K562 (cell line): ENCODE results near the gene MCM9. TPM values are rescaled to one million over a fixed set of nuclear protein-coding genes. Genes with fewer than 3 reads are reported as not detected.

Experiments used
- GABPA ChIP-seq: fragments of 200-800 bp; sonication (Bioruptor generic); conservative IDR thresholded peaks from 2 replicates; pipeline ENCODE4 v1.6.1; 2016; ENCODE audit warnings: low read depth, missing genetic modification characterization, missing compliant biosample characterization
- HBP1 ChIP-seq: fragments of 450-650 bp; formaldehyde crosslinking; IDR thresholded peaks from 2 replicates; pipeline ENCODE4 v1.4.0; 2022; ENCODE audit warnings: missing genetic modification characterization
- HDAC1 ChIP-seq, 2 experiments: fragments of 450-650 bp; IDR thresholded peaks; 2 replicates each; pipeline ENCODE4 v1.6.1; 2016 to 2017; ENCODE audit warnings: inconsistent platforms in 1 of 2, mild to moderate bottlenecking in 1 of 2, moderate library complexity in 1 of 2
- HDAC2 ChIP-seq: fragments of 450-650 bp; IDR thresholded peaks from 2 replicates; pipeline ENCODE4 v1.6.1; 2016; ENCODE audit warnings: mild to moderate bottlenecking
- LARP7 ChIP-seq: fragments of 450-650 bp; IDR thresholded peaks from 2 replicates; pipeline ENCODE4 v1.6.1; 2016
- MAZ ChIP-seq, 2 experiments: fragments of 450-650 bp in 1 of 2; sonication (generic) in 1 of 2; formaldehyde crosslinking; IDR thresholded peaks in 1 of 2; conservative IDR thresholded peaks in 1 of 2; 2 replicates each; pipeline versions ENCODE4 v1.4.0 to v1.5.0; 2020; ENCODE audit warnings: mild to moderate bottlenecking in 1 of 2, missing genetic modification reagents in 1 of 2
- MEF2D ChIP-seq: conservative IDR thresholded peaks from 2 replicates; pipeline ENCODE4 v1.6.1; 2016; ENCODE audit warnings: low read depth, missing genetic modification characterization, missing compliant biosample characterization
- PCBP2 ChIP-seq: fragments of 200-400 bp; formaldehyde crosslinking; IDR thresholded peaks from 2 replicates; pipeline ENCODE4 v1.6.1; 2018; ENCODE audit warnings: low read length, low read depth, mild to moderate bottlenecking, moderate library complexity; ENCODE audit not compliant: poor library complexity, severe bottlenecking
- PHF20 ChIP-seq: fragments of 450-650 bp; IDR thresholded peaks from 2 replicates; pipeline ENCODE4 v1.6.1; 2018; ENCODE audit not compliant: partially characterized antibody
- RNF2 ChIP-seq: sonication (generic); IDR thresholded peaks from 2 replicates; pipeline ENCODE4 v1.6.1; 2016
- RUNX1 ChIP-seq: sonication (generic); IDR thresholded peaks from 2 replicates; pipeline ENCODE4 v1.6.1; 2016; ENCODE audit warnings: antibody characterized with exemption, low read depth
- SIN3A ChIP-seq, 2 experiments: fragments of 150-350 bp in 1 of 2; IDR thresholded peaks; 2 replicates each; pipeline ENCODE4 v1.6.1; 2011 to 2016; ENCODE audit warnings: borderline replicate concordance in 2 of 2, low read depth in 2 of 2, low read length in 2 of 2, mild to moderate bottlenecking in 2 of 2, moderate library complexity in 2 of 2; ENCODE audit not compliant: control insufficient read depth in 1 of 2
- SOX6 ChIP-seq: fragments of 450-650 bp; IDR thresholded peaks from 2 replicates; pipeline ENCODE4 v1.6.1; 2014; ENCODE audit warnings: mild to moderate bottlenecking
- SREBF2 ChIP-seq: sonication (generic); formaldehyde crosslinking; IDR thresholded peaks from 2 replicates; pipeline ENCODE4 v1.4.0; 2020; ENCODE audit warnings: mild to moderate bottlenecking, missing genetic modification reagents
- STAG1 ChIP-seq: sonication (generic); formaldehyde crosslinking; IDR thresholded peaks from 2 replicates; pipeline ENCODE4 v1.5.0; 2020; ENCODE audit warnings: missing genetic modification reagents, borderline replicate concordance
- SUPT5H ChIP-seq: fragments of 450-650 bp; IDR thresholded peaks from 2 replicates; pipeline ENCODE4 v1.6.1; 2016
- ZBTB43 ChIP-seq: sonication (generic); formaldehyde crosslinking; IDR thresholded peaks from 2 replicates; pipeline ENCODE4 v1.8.0; 2023; ENCODE audit warnings: mild to moderate bottlenecking, missing genetic modification reagents
- ZNF444 ChIP-seq: fragments of 250-450 bp; sonication (Bioruptor Pico); IDR thresholded peaks from 2 replicates; pipeline ENCODE4 v1.4.0; 2020; ENCODE audit warnings: mild to moderate bottlenecking, moderate library complexity
- ZNF592 ChIP-seq: fragments of 450-650 bp; IDR thresholded peaks from 2 replicates; pipeline ENCODE4 v1.6.1; 2017; ENCODE audit warnings: antibody characterized with exemption, mild to moderate bottlenecking
- ZNF707 ChIP-seq: fragments of 250-450 bp; sonication (Bioruptor Pico); conservative IDR thresholded peaks from 2 replicates; pipeline ENCODE4 v1.8.0; 2022; ENCODE audit warnings: inconsistent platforms, mild to moderate bottlenecking, moderate library complexity
- polyA plus RNA-seq, 8 experiments: library from polyadenylated mRNA; depleted of rRNA in 4 of 8; stranded (reverse) in 5 of 8; unstranded in 3 of 8; fragments of >200 nt; fragmentation: Nextera tagmentation in 2 of 8; fragmentation: Illumina TruSeq in 1 of 8; extraction: Ambion mirVana in 2 of 8; extraction: Trizol in 1 of 8; gene quantifications; 2 replicates each; pipeline versions ENCODE4 v1.2.1 to v1.2.3, GENCODE V29; 2011 to 2014; ENCODE audit warnings: inconsistent platforms in 1 of 8, missing spikeins in 1 of 8
- total RNA-seq, 7 experiments: library from RNA; depleted of rRNA in 6 of 7; stranded (reverse); fragments of >200 nt in 6 of 7; fragmentation: Illumina TruSeq in 2 of 7; extraction: Trizol in 2 of 7; gene quantifications; 2 replicates each; pipeline versions ENCODE4 v1.2.1 to v1.2.3, GENCODE V29; 2011 to 2021; ENCODE audit warnings: low replicate concordance in 1 of 7

The MCM9 gene
- total and polyA plus RNA-seq, 9 of the 15 experiments (the other 6 are each of a cell fraction or from before 2014, with no cell fraction given), result 4.8 to 16.7 (median 11.6) TPM

GRCh38 chr6:118896339-118897136 is 38.4 kb downstream of the MCM9 start (continued):
- no peak for TF ChIP-seq SUPT5H
- TF ChIP-seq ZNF592, result peak; percentile 92
- no peak for TF ChIP-seq STAG1 (CRISPR knock-in tag)
- TF ChIP-seq SREBF2, result no peak
- 0 out of 4 replicates have a peak, but pooled peaks of 1 of the 2 experiments have one; percentile 19 for TF ChIP-seq MAZ (CRISPR knock-in tag; conservative IDR thresholded peaks at IDR 0.05 in 1 of 2, IDR thresholded peaks at IDR 0.05 in 1 of 2)
- no peak for TF ChIP-seq ZNF444
- no peak for TF ChIP-seq MEF2D (tag)
- TF ChIP-seq RNF2, result no peak
- TF ChIP-seq RUNX1, result no peak
- no peak for TF ChIP-seq HDAC1 (IDR thresholded peaks at IDR 0.05)
- no peak for TF ChIP-seq LARP7
- no peak for TF ChIP-seq SOX6
- 0 out of 2 replicates have a peak, but pooled peaks have one; percentile 15 for TF ChIP-seq GABPA (tag)
- TF ChIP-seq HDAC2, result 0 out of 2 replicates have a peak, but pooled peaks have one; percentile 26
- TF ChIP-seq ZBTB43 (CRISPR knock-in tag), result no peak
- no peak for TF ChIP-seq PHF20
- no peak for TF ChIP-seq HBP1 (CRISPR knock-in tag)
- TF ChIP-seq ZNF707 (CRISPR knock-in tag), result no peak
- no peak for TF ChIP-seq PCBP2
- TF ChIP-seq SIN3A (IDR thresholded peaks at IDR 0.05; ENCODE audit: borderline replicate concordance in 2 of 2, control insufficient read depth in 1 of 2, low read depth in 2 of 2, low read length in 2 of 2), result no peak
